SK-N-SH treated with all-trans-retinoic acid at 6 μM for 48 hours (cell line): ENCODE results near the gene FN1.

Source experiments
- BACH2 ChIP-seq: fragments of 250-450 bp; sonication (Bioruptor Pico); IDR thresholded peaks from 2 replicates; pipeline ENCODE4 v1.9.0; 2021; ENCODE audit warnings: mild to moderate bottlenecking, borderline replicate concordance
- CSDC2 ChIP-seq: fragments of 250-450 bp; sonication (Bioruptor Pico); IDR thresholded peaks from 2 replicates; pipeline ENCODE4 v1.5.0; 2020; ENCODE audit warnings: mild to moderate bottlenecking, moderate library complexity
- RARB ChIP-seq: fragments of 250-450 bp; sonication (Bioruptor Pico); IDR thresholded peaks from 2 replicates; pipeline ENCODE4 v1.8.0; 2021; ENCODE audit warnings: mild to moderate bottlenecking, moderate library complexity
- TOX ChIP-seq: fragments of 250-450 bp; sonication (Bioruptor Pico); IDR thresholded peaks from 2 replicates; pipeline ENCODE4 v1.8.0; 2021; ENCODE audit warnings: mild to moderate bottlenecking, moderate library complexity, borderline replicate concordance
- TSHZ2 ChIP-seq: fragments of 250-450 bp; sonication (Bioruptor Pico); IDR thresholded peaks from 2 replicates; pipeline ENCODE4 v1.5.0; 2020; ENCODE audit warnings: mild to moderate bottlenecking, moderate library complexity
- ZC3H10 ChIP-seq: fragments of 250-450 bp; sonication (Bioruptor Pico); IDR thresholded peaks from 2 replicates; pipeline ENCODE4 v1.5.1; 2021; ENCODE audit warnings: mild to moderate bottlenecking, moderate library complexity

DNA sequence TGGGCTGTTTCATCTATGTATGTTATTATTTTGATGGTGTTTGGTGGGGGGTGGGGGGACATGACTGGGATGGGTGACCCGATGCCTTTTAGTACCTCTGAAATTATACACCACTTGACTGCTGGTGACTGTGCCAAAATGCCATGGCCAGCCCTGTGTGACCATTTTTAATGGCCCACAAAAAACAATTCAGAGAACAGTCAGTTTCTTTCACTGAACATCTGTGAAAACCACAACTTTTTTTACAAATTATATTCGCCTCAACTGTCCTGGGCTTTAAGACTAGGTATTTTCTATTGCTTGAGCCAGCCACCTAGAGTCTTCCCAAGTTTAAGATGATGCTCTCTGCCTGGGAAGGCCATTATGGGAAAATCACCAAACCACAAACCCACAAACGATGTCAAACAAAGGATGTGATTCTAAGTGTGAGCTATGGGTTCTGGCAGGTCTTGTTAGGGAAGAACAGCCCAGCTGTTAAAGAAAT, 33.9 kb downstream of the FN1 start:
- TF ChIP-seq TSHZ2 (CRISPR knock-in tag) (no peak), ZC3H10 (CRISPR knock-in tag) (no peak), BACH2 (CRISPR knock-in tag) (no peak), TOX (CRISPR knock-in tag) (no peak), RARB (no peak), CSDC2 (CRISPR knock-in tag) (no peak)
